Endometrium (tissue), 2 donors: ENCODE data around the gene SPARCL1.

Source experiments
- FAIRE-seq: peaks from 2 replicates; lab custom pipeline; 2012; peaks lifted over from hg19 to GRCh38; lab: Jason Lieb, UNC
- donor health status: control.
- donor health status: control.

The SPARCL1 gene

DNA sequence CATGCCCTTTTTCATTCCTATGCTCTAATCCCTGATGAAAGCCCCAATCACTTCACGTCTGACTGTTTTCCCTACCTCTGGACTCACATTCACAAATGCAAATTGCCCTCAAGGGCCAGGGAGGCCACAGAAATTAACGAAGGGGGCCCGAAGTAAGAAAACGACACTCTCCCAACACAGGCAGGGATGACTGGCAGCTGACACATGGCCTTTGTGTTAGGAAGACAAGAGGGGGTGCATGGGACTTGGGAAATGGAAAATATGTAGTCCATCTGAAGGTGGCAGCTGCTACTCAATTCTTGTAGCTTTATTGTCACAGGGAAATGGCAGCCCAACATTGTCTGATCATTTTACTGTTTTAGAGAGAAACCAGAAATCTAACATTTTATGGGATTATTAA lies 12.3 kb upstream of the SPARCL1 start:
- FAIRE-seq: no peak

GRCh38 chr4:87540146-87541058 lies 11.2 kb upstream of the SPARCL1 start:
- no peak for FAIRE-seq

GRCh38 chr4:87532907-87533306 lies 3.7 kb upstream of the SPARCL1 start:
- FAIRE-seq: no peak

GRCh38 chr4:87532109-87532508 lies 2.9 kb upstream of the SPARCL1 start:
- FAIRE-seq: no peak

DNA sequence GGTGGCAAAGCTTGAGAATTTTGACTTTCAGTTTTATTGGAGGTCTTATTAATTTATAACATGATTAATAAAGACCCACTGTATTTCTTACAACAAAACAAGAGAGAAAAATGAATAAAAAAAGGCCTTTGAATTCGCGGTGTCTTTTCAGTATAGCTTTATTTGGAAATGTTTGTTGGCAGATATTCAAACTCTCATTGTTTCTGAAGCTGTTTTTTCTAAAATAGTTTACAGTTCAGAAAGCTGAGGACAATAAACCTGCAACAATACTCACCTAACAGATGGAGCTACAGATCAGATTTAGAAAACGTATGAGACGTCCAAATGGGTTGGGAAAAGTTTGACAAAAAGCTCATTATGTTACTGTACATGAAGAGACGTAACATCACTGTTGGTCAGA lies 2.4 kb upstream of the SPARCL1 start:
- peak; percentile 51 for FAIRE-seq

DNA sequence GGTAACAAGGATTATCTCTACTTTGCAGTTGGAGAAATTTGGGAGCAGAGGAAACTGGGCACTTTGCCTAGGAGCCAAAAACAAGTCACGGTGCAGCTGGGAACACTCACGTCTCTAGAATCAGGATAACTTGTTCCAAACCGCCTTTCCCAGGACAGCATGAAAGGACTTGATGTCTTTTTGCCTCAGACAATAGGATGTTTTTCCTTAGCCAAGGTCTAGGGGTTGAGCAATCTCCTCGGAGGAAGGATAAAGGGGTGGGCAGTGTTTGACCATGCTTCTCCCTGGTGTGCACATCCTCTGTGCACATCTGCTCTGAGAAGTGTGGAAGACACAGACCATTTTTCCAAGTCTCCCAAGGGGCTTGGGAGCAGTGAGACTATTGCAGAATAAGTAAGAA lies 1.7 kb upstream of the SPARCL1 start:
- peak; percentile 83 for FAIRE-seq

- no peak for FAIRE-seq
Measured at GRCh38 chr4:87530229-87530628, 1.1 kb upstream of the SPARCL1 start.

GRCh38 chr4:87527431-87528220 lies 1.6 kb downstream of the SPARCL1 start:
- FAIRE-seq: peak; percentile 74

GRCh38 chr4:87525636-87526295 lies 3.4 kb downstream of the SPARCL1 start:
- FAIRE-seq: peak; percentile 87

DNA sequence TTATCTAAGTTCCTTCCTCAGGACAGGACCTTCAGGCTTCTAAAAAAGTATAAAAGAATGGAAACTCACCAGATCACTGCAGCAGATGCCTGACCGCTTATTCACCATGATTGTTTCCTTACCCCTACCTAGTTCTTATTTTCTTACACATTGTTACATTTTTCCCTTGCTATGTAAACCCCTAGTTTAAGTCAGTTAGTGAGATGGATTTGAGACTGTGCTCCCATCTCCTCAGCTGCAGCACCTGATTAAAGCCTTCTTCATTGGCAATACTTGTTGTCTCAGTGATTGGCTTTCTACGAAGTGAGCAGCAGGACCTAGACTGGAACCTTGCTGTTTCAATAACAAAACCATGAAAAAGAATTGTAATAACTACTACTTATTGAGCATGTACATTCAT lies 4.7 kb downstream of the SPARCL1 start:
- FAIRE-seq: no peak

- peak; percentile 82 for FAIRE-seq
Measured at GRCh38 chr4:87523307-87523706, 5.9 kb downstream of the SPARCL1 start.

- FAIRE-seq: peak; percentile 81
Measured at GRCh38 chr4:87521757-87522374, 7.3 kb downstream of the SPARCL1 start.

DNA sequence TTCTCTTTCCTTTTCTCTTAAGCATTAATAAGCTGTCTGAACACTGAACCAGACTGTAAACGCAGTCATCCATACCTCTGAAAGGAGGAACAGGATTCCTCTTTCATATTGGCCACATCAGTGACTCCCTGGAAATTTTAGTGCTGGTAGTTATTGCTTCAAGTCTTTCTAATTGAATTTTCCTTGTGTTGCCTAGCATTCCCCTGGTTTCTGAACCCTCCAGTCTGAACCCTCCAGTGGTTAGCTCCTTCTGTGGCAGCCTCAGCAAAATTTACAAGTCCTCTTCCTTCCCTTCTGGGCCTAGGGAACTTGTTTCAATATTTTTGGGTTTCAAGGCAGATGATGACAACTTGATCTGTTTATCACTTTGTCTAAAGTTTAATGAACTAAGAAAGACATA lies 7.9 kb downstream of the SPARCL1 start:
- no peak for FAIRE-seq

DNA sequence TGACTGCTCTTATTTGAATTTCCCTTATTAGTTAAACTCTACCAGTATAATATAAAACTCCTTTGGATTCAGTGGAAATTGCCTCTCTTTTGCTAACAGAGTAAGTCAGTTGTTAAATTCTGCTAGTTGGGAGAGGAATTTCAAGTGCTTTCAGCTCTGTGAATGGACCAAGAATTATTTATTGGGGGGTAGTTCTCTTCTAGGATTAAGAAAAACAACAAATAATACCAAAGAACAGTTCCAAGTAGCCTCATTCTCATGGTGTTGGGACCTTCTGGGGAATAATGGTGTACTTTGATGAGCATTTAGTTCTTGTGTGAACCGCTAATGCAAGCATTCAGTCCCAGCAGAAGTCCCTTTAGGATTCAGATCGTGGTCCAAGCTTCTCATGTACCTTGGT lies 11.6 kb downstream of the SPARCL1 start:
- FAIRE-seq: no peak

DNA sequence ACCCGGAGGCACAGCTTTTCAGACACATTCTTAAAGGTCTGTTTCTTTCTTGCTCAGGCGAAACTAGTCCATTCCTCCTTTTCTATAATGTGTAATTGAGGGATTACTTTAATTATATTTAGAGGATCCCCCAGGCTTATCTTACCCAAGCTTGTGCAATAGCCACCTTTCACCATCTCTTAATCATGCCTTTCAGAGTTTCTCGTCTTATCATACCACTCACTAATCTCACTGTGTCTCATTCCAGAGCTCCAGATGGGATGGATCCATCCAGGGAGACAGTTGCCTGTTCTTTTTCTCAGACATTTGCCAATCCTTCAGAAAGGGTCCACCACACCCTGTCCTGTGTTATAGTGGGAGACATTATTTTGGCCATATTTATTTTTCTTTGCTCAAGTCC lies 12.5 kb downstream of the SPARCL1 start:
- no peak for FAIRE-seq

GRCh38 chr4:87512400-87512799 lies 16.8 kb downstream of the SPARCL1 start:
- FAIRE-seq: peak; percentile 89

GRCh38 chr4:87511500-87511899 lies 17.7 kb downstream of the SPARCL1 start:
- FAIRE-seq: no peak

DNA sequence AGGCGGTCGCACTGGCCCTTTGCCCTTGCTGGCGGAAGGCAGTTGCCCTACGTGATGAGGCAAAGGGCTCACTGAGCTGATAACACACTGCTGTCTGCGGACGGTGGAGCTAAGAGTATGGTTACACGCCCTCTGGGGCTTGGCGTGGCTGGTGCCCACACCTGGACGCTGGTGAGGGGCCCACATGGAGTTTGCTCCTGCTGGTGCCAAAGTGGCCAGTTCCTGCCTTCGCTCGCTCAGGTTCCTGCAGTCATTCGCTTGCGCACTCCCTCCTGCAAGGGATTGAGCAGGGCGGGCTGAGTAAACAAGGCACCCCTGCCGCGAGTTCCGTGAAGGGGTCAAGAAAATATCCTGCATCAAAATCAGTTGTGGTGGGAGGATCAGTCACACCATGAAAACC lies 18.4 kb downstream of the SPARCL1 start:
- FAIRE-seq: no peak

- peak; percentile 96 for FAIRE-seq
Measured at GRCh38 chr4:87506974-87507701, 22.0 kb downstream of the SPARCL1 start.

DNA sequence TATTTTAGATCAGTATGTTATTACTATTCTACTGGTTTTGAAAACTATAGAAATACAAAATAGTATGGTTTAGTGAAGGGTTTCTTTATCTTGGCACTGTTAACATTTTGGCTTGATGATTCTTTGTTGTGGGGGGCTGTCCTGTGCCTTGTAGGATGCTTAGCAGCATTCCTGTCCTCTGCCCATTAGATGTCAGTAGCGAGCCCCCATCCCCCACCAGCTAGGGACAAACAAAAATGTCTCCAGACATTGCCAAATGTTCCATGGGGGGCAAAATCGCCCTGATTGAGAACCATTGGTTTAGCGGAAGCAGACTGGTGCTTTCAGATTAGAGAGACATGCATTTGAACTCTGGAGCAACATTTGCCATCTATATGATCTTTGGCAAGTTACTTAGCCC lies 23.3 kb downstream of the SPARCL1 start:
- no peak for FAIRE-seq

GRCh38 chr4:87502580-87503238 lies 26.5 kb downstream of the SPARCL1 start:
- peak; percentile 53 for FAIRE-seq
